Glutamatergic neuron (in vitro differentiated cells): ENCODE results near the gene SKI. TPM values are rescaled to one million over a fixed set of nuclear protein-coding genes. Genes with fewer than 3 reads are reported as not detected.

Experiments
- DNase-seq: peaks from one replicate; pipeline ENCODE4 v3.0.0; 2022
- H3K27ac Mint-ChIP-seq: one replicate; pipeline ENCODE4 v1.8.0; 2020; ENCODE audit warnings: mild to moderate bottlenecking, mixed read lengths, inconsistent platforms; ENCODE audit not compliant: unreplicated experiment
- H3K27me3 Mint-ChIP-seq: one replicate; pipeline ENCODE4 v1.8.0; 2020; ENCODE audit warnings: mild to moderate bottlenecking, moderate library complexity, mixed read lengths, inconsistent platforms; ENCODE audit not compliant: unreplicated experiment
- H3K36me3 Mint-ChIP-seq: one replicate; pipeline ENCODE4 v1.8.0; 2020; ENCODE audit warnings: mild to moderate bottlenecking, mixed read lengths, inconsistent platforms; ENCODE audit not compliant: unreplicated experiment
- H3K4me1 Mint-ChIP-seq: one replicate; pipeline ENCODE4 v1.8.0; 2020; ENCODE audit warnings: mild to moderate bottlenecking, low read depth, mixed read lengths, inconsistent platforms; ENCODE audit not compliant: unreplicated experiment
- H3K4me3 Mint-ChIP-seq: one replicate; pipeline ENCODE4 v1.8.0; 2020; ENCODE audit warnings: mild to moderate bottlenecking, mixed read lengths, inconsistent platforms; ENCODE audit not compliant: unreplicated experiment
- H3K9me3 Mint-ChIP-seq: one replicate; pipeline ENCODE4 v1.8.0; 2020; ENCODE audit warnings: mild to moderate bottlenecking, moderate library complexity, mixed read lengths, inconsistent platforms; ENCODE audit not compliant: unreplicated experiment
- CTCF ChIP-seq: fragments of 200-600 bp; sonication (generic); IDR thresholded peaks from one replicate; pipeline ENCODE4 v1.5.0; 2021; ENCODE audit not compliant: partially characterized antibody, unreplicated experiment
- total RNA-seq: library from RNA; stranded (reverse); fragmentation: NEBNext Ultra II Directional; extraction: Animal tissue kit (Norgen Biotek cat#: 25700); gene quantifications from one replicate; pipeline ENCODE4 v1.2.1, GENCODE V29; 2021; ENCODE audit not compliant: unreplicated experiment

The SKI gene
- total RNA-seq, 1 donor from 2014 or later = 143 TPM

DNA sequence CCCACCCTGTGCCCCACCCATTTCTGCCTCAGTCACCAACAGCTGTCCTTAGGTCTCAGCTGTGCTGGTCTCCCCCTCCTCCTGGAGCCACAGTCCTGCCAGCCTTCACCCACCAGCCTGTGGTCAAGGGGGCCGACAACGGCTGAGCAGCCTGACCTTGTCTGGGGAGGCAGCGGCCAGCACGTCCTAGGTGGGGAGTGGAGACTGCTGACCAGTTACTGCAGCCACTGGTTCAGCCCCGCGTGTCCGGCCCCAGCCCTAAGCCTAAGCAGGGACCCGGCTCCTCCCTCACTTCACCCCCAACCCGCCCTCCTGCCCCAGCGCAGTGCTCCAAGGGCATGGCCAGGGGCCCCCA, 84.0 kb downstream of the SKI start:
- peaks cover 2% of the 10 kb centered on the region for H3K27me3 Mint-ChIP-seq
- DNase-seq = no peak
- H3K27ac Mint-ChIP-seq = no peak overlapping the region
- TF ChIP-seq CTCF = no peak
- no peak overlapping the region for H3K4me3 Mint-ChIP-seq
- peaks cover 5% of the 10 kb centered on the region for H3K36me3 Mint-ChIP-seq
- peaks cover 6% of the 10 kb centered on the region for H3K4me1 Mint-ChIP-seq
- peaks cover 14% of the 10 kb centered on the region for H3K9me3 Mint-ChIP-seq

GRCh38 chr1:2312515-2313301, 84.6 kb downstream of the SKI start:
- H3K36me3 Mint-ChIP-seq = peaks cover 3% of the 10 kb centered on the region
- H3K4me3 Mint-ChIP-seq = no peak overlapping the region
- peaks cover 4% of the 10 kb centered on the region for H3K4me1 Mint-ChIP-seq
- peaks cover 2% of the 10 kb centered on the region for H3K27me3 Mint-ChIP-seq
- peaks cover 11% of the 10 kb centered on the region for H3K9me3 Mint-ChIP-seq
- no peak for DNase-seq
- TF ChIP-seq CTCF = no peak
- no peak overlapping the region for H3K27ac Mint-ChIP-seq

- Mint-ChIP-seq H3K9me3 (peaks cover 6% of the 10 kb centered on the region), H3K4me1 (peaks cover 2% of the 10 kb centered on the region), H3K4me3 (no peak overlapping the region), H3K27ac (no peak overlapping the region), H3K36me3 (no peaks in the 10 kb centered on the region), H3K27me3 (no peaks in the 10 kb centered on the region)
- no peak for DNase-seq
- TF ChIP-seq CTCF = no peak
These were observed 85.6 kb downstream of the SKI start for GRCh38 chr1:2313651-2314261.

DNA sequence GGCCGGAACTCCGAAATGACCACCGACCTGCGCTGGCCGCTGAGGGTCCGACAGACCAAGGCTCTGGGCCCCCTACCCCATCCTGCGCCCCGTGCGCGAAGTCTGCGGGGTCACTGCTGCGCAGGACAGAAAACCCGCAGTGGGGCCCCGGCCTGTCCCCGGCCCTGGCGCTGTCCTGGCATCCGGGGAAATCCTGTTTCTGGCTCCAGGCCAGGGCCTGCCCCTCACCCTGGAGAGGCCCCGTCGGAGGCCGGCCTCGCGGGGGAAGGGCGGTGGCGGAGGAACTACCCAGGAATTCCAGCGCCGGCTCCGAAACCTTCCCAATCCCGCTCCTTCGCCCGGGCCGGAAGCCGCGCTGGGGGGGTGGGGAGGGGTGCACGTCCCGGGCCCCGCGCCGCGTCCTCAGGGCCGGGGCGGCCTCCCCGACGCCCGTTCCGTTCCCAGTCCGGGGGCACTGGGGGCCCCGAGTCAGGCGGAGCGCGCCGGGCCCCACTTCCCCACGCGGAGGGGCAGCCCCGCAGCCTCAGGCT, 86.2 kb downstream of the SKI start:
- Mint-ChIP-seq H3K27ac (no peak overlapping the region), H3K27me3 (no peaks in the 10 kb centered on the region), H3K4me3 (no peak overlapping the region), H3K4me1 (peaks cover 2% of the 10 kb centered on the region), H3K36me3 (no peaks in the 10 kb centered on the region), H3K9me3 (peaks cover 6% of the 10 kb centered on the region)
- peak; percentile 71 for DNase-seq
- TF ChIP-seq CTCF = no peak
